HepG2 (cell line): ENCODE results near the gene CCL17.

Experiments
- ATF7-NPFF ChIP-seq: sonication (generic); formaldehyde crosslinking; IDR thresholded peaks from 2 replicates; pipeline ENCODE4 v1.8.1; 2023; ENCODE audit warnings: mild to moderate bottlenecking, low read depth, missing genetic modification reagents, moderate library complexity
- RBFOX2 ChIP-seq: fragments of 200-400 bp; formaldehyde crosslinking; IDR thresholded peaks from 2 replicates; pipeline ENCODE4 v1.6.1; 2017; ENCODE audit warnings: low read depth, mild to moderate bottlenecking, low read length

DNA sequence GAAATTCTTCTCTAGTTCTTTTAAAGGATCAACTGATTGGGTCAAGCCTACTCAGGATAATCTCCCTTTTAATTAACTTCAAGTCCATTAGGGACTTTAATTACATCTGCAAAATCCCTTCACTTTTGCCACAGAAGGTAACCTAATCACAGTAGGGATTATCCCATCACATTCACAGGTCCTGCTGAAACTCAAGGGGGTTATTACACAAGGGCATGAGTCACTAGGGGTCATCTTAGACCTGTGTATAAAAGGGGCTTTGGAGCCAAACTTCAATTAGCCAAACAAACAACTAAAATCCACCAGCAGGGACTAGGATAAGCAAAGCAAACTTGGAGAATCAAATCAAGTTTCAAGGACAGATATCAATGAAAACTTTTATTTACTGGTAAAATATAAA, 23.3 kb downstream of the CCL17 start:
- no peak for TF ChIP-seq ATF7-NPFF (CRISPR knock-in tag)
- TF ChIP-seq RBFOX2 = no peak
